Left kidney (tissue), 8 donors: Measurements from ENCODE around the gene EPOP. TPM values are rescaled to one million over a fixed set of nuclear protein-coding genes. Genes with fewer than 3 reads are reported as not detected.

Experiments used
- DNase-seq: peaks from one replicate; pipeline ENCODE4 v3.0.0-alpha.2; 2013
- long read RNA-seq, 8 donors: transcript quantifications; one replicate each; lab custom pipeline, GENCODE V29; 2026
- polyA plus RNA-seq: library from polyadenylated mRNA; unstranded; fragments of 120-200 nt; gene quantifications from one replicate; pipeline ENCODE4 v1.2.1, GENCODE V29; 2013; ENCODE audit not compliant: insufficient read length

Gene EPOP
- polyA plus RNA-seq, result 1.6 TPM
- long read RNA-seq, donor 1, transcript EPOP-201 (1 exons, 3,719 nt), result major isoform, 7 of 7 reads
- long read RNA-seq, donor 1, partial matches to known transcripts, result 0 of 7 reads
- long read RNA-seq, donor 1, other reads (novel, unspliced or antisense), result 0 of 7 reads
- long read RNA-seq, donor 2, partial matches to known transcripts, result 0 of 2 reads
- long read RNA-seq, donor 2, other reads (novel, unspliced or antisense), result 0 of 2 reads
- long read RNA-seq, donor 3, partial matches to known transcripts, result 0 of 1 reads
- long read RNA-seq, donor 3, other reads (novel, unspliced or antisense), result 0 of 1 reads
- long read RNA-seq, donor 4, partial matches to known transcripts, result 0 of 2 reads
- long read RNA-seq, donor 4, other reads (novel, unspliced or antisense), result 0 of 2 reads
- long read RNA-seq, donor 5, partial matches to known transcripts, result 0 of 2 reads
- long read RNA-seq, donor 5, other reads (novel, unspliced or antisense), result 0 of 2 reads
- long read RNA-seq, donor 6, transcript EPOP-201 (1 exons, 3,719 nt), result major isoform, 6 of 6 reads
- long read RNA-seq, donor 6, partial matches to known transcripts, result 0 of 6 reads
- long read RNA-seq, donor 6, other reads (novel, unspliced or antisense), result 0 of 6 reads
- long read RNA-seq, donor 7, partial matches to known transcripts, result 0 of 1 reads
- long read RNA-seq, donor 7, other reads (novel, unspliced or antisense), result 0 of 1 reads
- long read RNA-seq, donor 8, partial matches to known transcripts, result 0 of 2 reads
- long read RNA-seq, donor 8, other reads (novel, unspliced or antisense), result 0 of 2 reads

DNA sequence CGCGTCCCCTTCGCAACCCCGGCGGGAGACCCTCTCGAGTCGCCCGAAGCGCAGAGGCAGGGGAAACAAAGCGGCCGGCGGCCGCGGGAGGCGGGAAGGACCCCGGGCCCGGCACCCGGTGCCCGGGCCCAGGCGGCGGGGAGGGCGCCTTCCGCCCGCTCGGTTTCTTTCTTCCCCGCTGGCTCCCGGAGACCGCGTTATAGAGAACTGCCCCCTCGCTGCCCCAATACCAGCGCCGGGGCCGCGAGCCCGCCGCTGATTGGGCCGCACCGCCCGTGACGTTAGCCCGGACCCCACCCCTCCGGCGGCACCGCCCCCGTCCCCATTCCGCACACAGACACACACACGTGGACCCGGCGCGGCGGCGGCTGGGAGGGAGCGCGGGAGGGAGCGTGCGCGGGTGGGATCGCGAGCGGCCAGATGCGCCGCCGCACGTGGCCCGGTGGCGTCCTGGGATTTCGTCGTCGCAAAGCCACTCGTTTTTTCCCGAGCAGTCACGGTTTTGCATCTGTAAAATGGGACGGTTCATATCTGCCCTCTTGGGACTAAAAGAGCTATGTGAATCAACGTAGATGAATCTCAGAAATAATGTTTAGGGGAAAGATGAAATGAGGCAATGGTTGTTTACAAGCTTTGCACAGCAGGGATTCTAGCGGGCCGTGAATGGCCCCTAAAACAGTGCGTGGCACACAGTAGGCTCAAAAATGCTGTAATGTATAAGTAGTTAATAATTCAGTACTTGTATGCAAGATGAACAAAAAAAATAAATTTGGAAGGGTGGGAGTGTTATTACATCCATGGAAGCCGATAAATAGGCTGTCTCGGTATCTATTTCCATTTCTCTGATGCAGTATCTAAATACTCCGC lies at the start of gene EPOP:
TSS of gene EPOP (minus strand) at position 209 of the 867 bp plus-strand sequence. CDS start 462 bp downstream, outside the sequence.
- DNase-seq, result peak; percentile 77

DNA sequence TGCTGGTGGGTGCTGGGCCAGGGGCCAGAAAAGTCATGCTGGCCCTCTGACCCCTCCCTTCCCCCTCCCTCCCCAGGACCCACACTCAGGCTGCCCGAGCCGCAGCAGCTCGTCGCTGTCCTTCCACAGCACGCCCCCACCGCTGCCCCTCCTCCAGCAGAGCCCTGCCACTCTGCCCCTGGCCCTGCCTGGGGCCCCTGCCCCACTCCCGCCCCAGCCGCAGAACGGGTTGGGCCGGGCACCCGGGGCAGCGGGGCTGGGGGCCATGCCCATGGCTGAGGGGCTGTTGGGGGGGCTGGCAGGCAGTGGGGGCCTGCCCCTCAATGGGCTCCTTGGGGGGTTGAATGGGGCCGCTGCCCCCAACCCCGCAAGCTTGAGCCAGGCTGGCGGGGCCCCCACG lies 47.0 kb upstream of the EPOP start:
- DNase-seq, result no peak

- no peak for DNase-seq
These were observed 46.2 kb upstream of the EPOP start for GRCh38 chr17:38720941-38721340.

DNA sequence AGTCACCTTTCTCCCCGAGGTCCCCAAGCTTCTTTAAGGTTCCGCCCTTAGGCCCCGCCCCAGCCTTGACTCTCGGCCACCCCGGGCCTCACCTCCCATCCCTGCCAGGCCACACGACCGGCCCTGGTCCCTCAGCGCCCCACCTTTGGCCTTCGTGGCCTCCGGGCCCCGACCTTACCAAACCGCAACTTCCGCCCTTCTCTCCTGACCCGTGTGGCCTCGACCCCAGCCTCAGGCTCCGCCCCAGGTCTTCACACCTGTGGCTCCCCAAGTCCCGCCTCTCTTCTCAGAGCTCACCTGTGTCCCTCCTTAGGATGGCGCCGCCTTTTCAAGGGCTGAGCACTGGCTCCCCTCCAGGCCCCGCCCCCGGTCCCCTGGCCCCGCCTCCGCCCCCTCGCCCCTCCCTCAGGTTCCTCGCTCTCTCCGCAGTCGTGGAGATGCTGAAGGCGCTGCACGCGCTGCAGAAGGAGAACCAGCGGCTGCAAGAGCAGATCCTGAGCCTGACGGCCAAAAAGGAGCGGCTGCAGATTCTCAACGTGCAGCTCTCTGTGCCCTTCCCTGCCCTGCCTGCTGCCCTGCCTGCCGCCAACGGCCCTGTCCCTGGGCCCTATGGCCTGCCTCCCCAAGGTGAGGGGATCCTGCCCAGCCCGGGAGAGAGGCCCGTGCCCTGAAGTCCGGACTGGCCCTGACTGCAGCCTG lies 45.3 kb upstream of the EPOP start:
- DNase-seq, result no peak

DNA sequence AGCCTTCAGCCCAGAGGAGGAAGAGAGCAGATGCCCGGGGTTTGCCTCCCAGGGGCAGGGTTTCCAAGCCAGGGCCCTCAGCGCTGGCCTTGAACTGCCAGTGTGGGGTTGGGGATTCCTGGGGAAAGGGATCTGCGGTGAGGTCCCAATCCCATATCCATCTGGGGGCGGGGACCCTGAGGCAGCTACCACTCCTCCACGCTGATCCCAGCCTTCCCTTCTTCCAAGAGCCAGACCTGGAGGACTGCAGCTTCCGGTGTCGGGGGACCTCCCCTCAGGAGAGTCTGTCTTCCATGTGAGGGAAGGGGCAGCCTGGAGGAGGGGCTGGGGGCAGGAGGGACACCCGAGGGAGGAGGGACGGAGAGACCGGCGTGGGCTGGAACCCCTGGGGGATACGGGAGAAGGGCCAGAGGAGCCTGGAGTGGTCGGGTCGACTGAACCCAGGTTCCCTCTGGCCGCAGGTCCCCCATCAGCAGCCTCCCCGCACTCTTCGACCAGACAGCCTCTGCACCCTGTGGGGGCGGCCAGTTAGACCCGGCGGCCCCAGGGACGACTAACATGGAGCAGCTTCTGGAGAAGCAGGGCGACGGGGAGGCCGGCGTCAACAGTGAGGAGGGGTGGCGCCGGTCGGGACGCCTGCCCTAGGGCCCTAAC lies 44.7 kb upstream of the EPOP start:
- no peak for DNase-seq

DNA sequence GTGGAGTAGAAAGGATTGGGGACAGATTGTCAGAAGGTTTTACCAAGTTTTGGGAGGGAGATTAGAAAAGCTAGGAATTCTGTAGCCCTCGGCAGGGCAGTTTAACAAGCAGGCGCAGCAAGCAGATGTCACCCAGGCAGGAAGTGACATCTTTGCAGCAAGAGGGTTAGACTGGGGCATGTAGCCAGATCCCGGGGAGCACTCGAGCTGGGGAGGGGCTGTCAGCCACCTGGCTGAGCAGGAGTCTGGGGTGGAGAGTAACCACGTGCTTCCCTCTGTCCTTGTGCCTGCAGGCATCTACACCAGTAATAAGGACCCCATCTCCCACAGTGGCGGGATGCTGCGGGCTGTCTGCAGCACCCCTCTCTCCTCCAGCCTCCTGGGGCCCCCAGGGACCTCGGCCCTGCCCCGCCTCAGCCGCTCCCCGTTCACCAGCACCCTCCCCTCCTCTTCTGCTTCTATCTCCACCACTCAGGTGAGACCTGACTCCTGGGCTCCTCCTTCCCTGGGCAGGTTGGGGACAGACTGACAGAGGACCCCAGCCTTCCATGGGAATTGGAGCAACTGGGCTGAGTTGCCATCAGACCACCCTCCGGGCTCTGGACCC lies 42.5 kb upstream of the EPOP start:
- no peak for DNase-seq

DNA sequence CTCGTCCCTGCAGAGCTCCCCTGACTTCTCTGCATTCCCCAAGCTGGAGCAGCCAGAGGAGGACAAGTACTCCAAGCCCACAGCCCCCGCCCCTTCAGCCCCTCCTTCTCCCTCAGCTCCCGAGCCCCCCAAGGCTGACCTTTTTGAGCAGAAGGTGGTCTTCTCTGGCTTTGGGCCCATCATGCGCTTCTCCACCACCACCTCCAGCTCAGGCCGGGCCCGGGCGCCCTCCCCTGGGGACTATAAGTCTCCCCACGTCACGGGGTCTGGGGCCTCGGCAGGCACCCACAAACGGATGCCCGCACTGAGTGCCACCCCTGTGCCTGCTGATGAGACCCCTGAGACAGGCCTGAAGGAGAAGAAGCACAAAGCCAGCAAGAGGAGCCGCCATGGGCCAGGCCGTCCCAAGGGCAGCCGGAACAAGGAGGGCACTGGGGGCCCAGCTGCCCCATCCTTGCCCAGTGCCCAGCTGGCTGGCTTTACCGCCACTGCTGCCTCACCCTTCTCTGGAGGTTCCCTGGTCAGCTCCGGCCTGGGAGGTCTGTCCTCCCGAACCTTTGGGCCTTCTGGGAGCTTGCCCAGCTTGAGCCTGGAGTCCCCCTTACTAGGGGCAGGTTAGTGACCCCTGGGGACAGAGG lies 41.7 kb upstream of the EPOP start:
- no peak for DNase-seq

DNA sequence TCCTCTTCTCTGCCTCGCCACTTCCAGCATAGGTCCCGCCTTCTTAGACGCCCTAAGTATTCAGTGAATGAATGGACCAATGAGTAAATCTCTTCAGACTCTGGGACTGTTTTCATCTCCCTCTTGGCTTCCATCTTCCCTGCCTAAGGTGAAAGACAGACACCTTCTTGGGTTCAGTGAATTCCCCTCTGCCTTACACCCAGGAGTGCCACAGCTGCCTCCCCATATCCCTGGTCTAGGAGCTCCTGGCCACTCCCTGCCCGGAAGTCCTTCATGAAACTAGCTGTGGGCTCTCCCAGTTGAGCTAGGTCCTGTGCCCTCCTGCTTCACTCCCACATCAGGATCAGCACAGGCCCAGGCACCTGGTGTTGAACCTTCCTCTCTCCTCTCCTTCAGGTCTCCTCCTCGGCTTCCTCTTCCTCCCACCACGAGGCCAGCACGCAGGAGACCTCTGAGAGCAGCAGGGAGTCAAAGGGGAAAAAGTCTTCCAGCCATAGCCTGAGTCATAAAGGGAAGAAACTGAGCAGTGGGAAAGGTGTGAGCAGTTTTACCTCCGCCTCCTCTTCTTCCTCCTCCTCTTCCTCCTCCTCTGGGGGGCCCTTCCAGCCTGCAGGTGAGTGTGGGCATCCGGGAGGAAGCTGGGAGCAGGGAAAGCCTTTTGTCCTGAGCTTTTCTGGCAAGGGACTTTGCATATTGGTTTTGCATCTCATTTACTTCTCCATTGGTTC lies 40.6 kb upstream of the EPOP start:
- no peak for DNase-seq

DNA sequence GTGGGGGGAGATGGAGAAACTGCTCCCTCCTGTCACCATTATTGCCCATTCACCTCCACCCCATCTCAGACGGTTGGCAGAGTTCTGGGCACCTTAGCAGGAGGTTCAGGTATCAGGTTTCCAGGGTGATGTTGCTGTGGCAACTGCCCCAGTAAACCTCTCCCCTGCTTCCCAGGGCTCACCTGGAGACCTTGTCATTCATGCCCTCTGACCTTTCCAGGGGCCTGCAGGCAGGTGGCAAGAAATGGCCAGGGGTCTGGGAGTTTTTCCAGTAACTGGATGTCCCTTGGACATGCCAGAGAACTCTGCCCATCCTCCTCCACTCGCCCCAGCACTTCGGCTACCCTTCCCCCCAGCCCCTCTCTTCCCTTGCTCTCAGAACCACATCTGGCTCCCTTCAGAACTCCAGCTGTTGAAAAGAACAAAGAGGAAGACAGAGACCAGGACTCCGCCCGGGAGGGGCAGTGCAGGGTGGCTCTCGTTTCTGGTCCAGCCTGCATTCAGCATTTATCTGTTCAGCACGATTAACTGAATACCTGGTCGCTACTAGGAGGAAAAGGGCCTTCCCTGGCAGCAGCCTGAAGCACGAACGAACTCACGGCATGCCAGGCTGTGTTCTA lies 38.8 kb upstream of the EPOP start:
- DNase-seq, result no peak

DNA sequence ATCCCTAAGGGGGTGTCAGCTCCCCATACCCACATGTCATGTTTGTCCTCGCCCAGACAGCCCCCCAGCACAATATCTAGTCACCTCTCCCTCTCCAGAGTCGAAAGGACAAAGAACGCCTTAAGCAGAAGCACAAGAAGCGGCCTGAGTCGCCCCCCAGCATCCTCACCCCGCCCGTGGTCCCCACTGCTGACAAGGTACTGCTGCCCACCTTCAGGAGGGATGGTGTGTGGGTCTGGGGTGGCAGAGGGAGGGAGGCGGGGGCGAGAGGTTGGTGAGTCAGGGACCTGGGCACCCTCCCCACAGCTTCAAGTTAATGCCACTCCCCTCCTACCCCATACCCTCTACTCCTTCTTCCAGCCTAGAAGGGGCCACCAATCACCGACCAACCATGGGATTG lies 37.8 kb upstream of the EPOP start:
- DNase-seq, result no peak

- DNase-seq, result no peak
These were observed 37.2 kb upstream of the EPOP start for GRCh38 chr17:38711792-38712571.

GRCh38 chr17:38710985-38711384 lies 36.2 kb upstream of the EPOP start:
- DNase-seq, result no peak

DNA sequence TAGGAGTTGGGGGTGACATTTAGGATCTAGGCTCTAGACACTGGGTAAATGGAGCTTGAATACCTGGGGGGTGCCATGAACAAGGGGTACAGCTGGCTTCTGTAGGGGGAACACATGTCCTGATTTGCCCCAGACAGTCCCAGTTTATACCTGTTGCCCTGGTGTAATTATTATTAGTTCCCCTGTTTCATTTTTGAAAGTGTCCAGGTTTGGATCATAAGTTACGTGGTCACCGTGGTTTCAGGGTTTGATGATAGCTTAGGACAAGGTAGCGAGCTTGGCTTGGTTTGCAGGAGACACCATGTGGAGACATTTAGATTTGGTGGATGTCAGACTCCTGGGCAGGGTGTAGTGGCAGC lies 35.8 kb upstream of the EPOP start:
- no peak for DNase-seq

- DNase-seq, result no peak
These were observed 35.3 kb upstream of the EPOP start for GRCh38 chr17:38709864-38710603.

DNA sequence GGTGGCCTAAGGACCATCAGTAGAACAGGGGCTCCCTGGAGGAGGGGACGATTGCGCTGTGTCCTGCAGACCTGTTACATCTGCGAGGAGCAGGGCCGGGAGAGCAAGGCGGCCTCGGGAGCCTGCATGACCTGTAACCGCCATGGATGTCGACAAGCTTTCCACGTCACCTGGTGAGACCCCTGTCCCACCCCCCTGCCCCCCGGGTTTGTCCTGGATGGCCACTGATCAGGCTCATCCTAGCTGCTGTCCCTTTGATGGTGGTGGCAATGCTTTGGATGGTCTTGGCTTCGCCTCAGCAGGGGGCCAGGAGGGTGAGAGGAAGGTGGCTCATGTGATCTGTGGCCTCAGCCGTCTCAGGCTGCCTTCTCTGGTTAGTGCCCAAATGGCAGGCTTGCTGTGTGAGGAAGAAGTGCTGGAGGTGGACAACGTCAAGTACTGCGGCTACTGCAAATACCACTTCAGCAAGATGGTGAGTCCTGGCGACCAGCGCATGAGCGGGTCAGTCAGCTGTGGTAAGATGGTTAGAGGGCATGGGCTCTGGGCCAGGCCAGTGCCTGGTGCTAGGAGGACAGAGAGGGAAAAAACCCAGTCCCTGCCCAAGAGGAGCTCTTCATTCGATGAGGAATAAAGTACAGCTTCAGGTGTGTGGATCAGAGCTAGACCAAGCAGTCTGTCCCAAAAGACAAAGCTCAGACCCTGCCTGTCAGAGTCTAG lies 34.5 kb upstream of the EPOP start:
- DNase-seq, result no peak

DNA sequence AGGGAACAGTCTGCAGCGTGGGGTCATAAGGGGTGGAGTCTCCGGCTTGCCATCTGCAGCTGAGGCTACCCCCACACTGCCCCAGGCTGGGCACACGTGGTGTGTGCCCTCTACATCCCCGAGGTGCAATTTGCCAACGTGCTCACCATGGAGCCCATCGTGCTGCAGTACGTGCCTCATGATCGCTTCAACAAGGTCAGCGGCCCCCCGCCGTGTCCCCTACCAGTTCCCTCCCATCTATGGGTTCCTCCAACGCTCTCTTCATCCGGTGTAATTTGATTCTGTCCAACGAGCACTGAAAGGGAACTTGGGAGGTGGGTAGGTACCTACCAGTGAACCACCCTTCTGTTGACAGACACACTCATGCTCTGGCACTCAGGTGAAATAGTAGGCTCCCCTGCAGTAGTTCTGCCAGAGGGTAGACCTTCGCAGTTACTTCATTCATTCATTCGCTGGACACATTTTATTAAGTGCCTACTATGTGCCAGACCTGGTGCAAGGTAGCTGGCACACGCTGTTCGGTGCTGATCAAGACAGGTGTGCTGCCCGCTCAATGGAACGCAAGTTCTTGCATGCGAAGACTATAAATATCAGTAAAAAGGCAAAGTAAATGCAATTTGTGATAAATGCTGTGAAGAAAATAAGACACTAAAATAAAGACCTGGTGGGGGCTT lies 33.1 kb upstream of the EPOP start:
- DNase-seq, result no peak
